Liver (tissue), 3 donors: ENCODE data around the gene CDH23.

Source experiments
- CTCF ChIP-seq: fragments of 150-350 bp; IDR thresholded peaks from 2 replicates; pipeline ENCODE4 v1.5.1; 2017; ENCODE audit warnings: improper control_type of control experiment, low read depth, low read length; ENCODE audit not compliant: missing input control
- EGR1 ChIP-seq, 2 donors: IDR thresholded peaks; 2 replicates each; pipeline ENCODE4 v1.6.1; 2016 to 2018; ENCODE audit warnings: antibody characterized with exemption in 2 of 2, low read depth in 2 of 2
- HNF4G ChIP-seq: IDR thresholded peaks from 2 replicates; pipeline ENCODE4 v1.6.1; 2016; ENCODE audit warnings: antibody characterized with exemption
- JUND ChIP-seq, 2 donors: IDR thresholded peaks; 2 replicates each; pipeline ENCODE4 v1.6.1; 2016; ENCODE audit warnings: antibody characterized with exemption in 2 of 2
- RAD21 ChIP-seq, 2 donors: IDR thresholded peaks; 2 replicates each; pipeline ENCODE4 v1.6.1; 2016; ENCODE audit warnings: antibody characterized with exemption in 2 of 2, mild to moderate bottlenecking in 2 of 2
- REST ChIP-seq: IDR thresholded peaks from 2 replicates; pipeline ENCODE4 v1.6.1; 2016; ENCODE audit warnings: antibody characterized with exemption, mild to moderate bottlenecking
- ZBTB33 ChIP-seq: IDR thresholded peaks from 2 replicates; pipeline ENCODE4 v1.6.1; 2016; ENCODE audit warnings: antibody characterized with exemption
- TF ChIP-seq, protein P1 (sequence below): IDR thresholded peaks from 2 replicates; pipeline ENCODE4 v1.6.1; 2016; ENCODE audit warnings: antibody characterized with exemption
- donor health status: healthy.
- donor health status: healthy.

DNA sequence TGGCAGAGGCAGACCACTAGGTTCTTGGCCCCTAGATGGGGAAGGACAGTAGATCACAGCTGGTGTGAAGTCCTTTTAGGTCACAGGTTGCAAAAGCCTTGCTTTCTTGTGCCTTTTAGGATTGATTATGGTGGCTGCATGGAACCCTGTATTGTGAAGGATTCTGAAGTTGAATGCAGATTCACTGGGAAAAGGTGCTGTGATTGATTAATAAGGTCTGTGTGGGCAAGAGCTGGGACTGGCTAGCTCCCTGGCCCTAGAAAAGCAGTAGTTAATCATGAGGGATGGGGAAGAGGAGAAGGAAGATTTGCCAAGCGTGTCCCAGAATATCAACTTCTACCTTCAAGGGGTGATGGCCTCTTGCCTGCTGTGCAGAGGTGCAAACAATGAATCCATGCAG lies 105.5 kb downstream of the CDH23 start:
- TF ChIP-seq CTCF (no peak), RAD21 (IDR thresholded peaks at IDR 0.05) (no peak), ZBTB33 (no peak), JUND (IDR thresholded peaks at IDR 0.05) (no peak), REST (no peak), EGR1 (IDR thresholded peaks at IDR 0.05; ENCODE audit: low read depth in 2 of 2) (no peak), HNF4G (no peak)
- TF ChIP-seq, protein P1, sequence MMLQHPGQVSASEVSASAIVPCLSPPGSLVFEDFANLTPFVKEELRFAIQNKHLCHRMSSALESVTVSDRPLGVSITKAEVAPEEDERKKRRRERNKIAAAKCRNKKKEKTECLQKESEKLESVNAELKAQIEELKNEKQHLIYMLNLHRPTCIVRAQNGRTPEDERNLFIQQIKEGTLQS, result no peak
